DOHH2 (cell line): ENCODE data around the gene GRIPAP1.

Experiments
- H3F3A ChIP-seq: fragments of 200-600 bp; sonication (generic), shearing (Covaris generic); 2 replicates; pipeline ENCODE4 v1.6.0; 2016; ENCODE audit warnings: antibody characterized with exemption, mild to moderate bottlenecking; ENCODE audit not compliant: control insufficient read depth, insufficient read depth
- H3K27ac ChIP-seq: fragments of 200-600 bp; sonication (generic); 2 replicates; pipeline ENCODE4 v1.5.1; 2014; ENCODE audit warnings: low read depth, mild to moderate bottlenecking, low read length, moderate library complexity
- H3K27me3 ChIP-seq: fragments of 200-600 bp; sonication (generic); 2 replicates; pipeline ENCODE4 v1.6.1; 2014; ENCODE audit warnings: mild to moderate bottlenecking, low read length, mixed read lengths; ENCODE audit not compliant: control insufficient read depth
- H3K36me3 ChIP-seq: fragments of 200-600 bp; sonication (generic); 2 replicates; pipeline ENCODE4 v1.6.1; 2014; ENCODE audit warnings: mild to moderate bottlenecking, low read length, moderate library complexity, mixed read lengths; ENCODE audit not compliant: control insufficient read depth
- H3K4me1 ChIP-seq: fragments of 200-600 bp; sonication (generic); 2 replicates; pipeline ENCODE4 v1.6.1; 2014; ENCODE audit warnings: mild to moderate bottlenecking, low read length, mixed read lengths; ENCODE audit not compliant: control insufficient read depth
- H3K4me2 ChIP-seq: fragments of 200-600 bp; sonication (generic); 2 replicates; pipeline ENCODE4 v1.6.0; 2014; ENCODE audit warnings: mild to moderate bottlenecking, low read length, moderate library complexity
- H3K4me3 ChIP-seq: fragments of 200-600 bp; sonication (generic); 2 replicates; pipeline ENCODE4 v1.5.1; 2014; ENCODE audit warnings: mild to moderate bottlenecking, low read length, mixed read lengths
- H3K79me2 ChIP-seq: fragments of 200-600 bp; sonication (generic); 2 replicates; pipeline ENCODE4 v1.6.1; 2014; ENCODE audit warnings: mild to moderate bottlenecking, low read length, mixed read lengths; ENCODE audit not compliant: control insufficient read depth
- H3K9me2 ChIP-seq: fragments of 200-600 bp; sonication (generic); replicated peaks from 2 replicates; pipeline ENCODE4 v1.6.1; 2014; ENCODE audit warnings: mild to moderate bottlenecking, low read length, mixed read lengths; ENCODE audit not compliant: control insufficient read depth
- H3K9me3 ChIP-seq: fragments of 200-600 bp; sonication (generic); 2 replicates; pipeline ENCODE4 v1.6.1; 2014; ENCODE audit warnings: antibody characterized with exemption, low read length, mixed read lengths; ENCODE audit not compliant: control insufficient read depth, insufficient read depth
- H4K20me1 ChIP-seq: fragments of 200-600 bp; sonication (generic); 2 replicates; pipeline ENCODE4 v1.6.0; 2014; ENCODE audit warnings: low read depth, mild to moderate bottlenecking, antibody characterized with exemption, low read length, moderate library complexity; ENCODE audit not compliant: control insufficient read depth, insufficient read depth
- EZH2phosphoT487 ChIP-seq: fragments of 200-600 bp; sonication (generic); IDR thresholded peaks from 2 replicates; pipeline ENCODE4 v1.6.1; 2017; ENCODE audit warnings: borderline replicate concordance, mild to moderate bottlenecking, antibody characterized with exemption, low read length, moderate library complexity, mixed read lengths
- TF ChIP-seq, protein P1 (sequence below): fragments of 200-600 bp; sonication (generic); IDR thresholded peaks from one replicate; pipeline ENCODE4 v1.5.1; 2014; ENCODE audit warnings: antibody characterized with exemption, mild to moderate bottlenecking, low read depth, low read length; ENCODE audit not compliant: poor library complexity, severe bottlenecking

The GRIPAP1 gene

DNA sequence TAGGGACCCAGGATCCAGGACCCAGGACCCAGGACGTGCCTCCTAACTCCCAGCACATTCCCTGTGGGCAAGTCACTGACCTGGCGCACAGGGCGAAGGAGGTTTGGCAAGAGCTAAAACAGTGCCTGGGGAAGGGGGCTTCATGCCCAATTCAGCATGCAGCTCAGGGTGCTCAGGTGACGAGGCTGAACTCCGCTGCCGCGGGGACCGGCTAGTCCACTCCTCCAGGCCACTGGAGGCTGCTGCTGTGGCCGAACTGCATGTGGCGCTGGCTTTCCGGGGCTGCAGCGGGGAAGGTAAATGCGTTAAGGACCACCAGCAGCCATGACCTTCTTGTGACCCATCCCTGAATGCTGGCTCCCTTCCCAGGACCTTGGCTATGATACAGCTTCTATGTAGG, 78.3 kb downstream of the GRIPAP1 start:
- H3K4me1 ChIP-seq = peaks cover 33% of the 10 kb centered on the region
- no peak overlapping the region for H3K4me2 ChIP-seq
- TF ChIP-seq, protein P1, sequence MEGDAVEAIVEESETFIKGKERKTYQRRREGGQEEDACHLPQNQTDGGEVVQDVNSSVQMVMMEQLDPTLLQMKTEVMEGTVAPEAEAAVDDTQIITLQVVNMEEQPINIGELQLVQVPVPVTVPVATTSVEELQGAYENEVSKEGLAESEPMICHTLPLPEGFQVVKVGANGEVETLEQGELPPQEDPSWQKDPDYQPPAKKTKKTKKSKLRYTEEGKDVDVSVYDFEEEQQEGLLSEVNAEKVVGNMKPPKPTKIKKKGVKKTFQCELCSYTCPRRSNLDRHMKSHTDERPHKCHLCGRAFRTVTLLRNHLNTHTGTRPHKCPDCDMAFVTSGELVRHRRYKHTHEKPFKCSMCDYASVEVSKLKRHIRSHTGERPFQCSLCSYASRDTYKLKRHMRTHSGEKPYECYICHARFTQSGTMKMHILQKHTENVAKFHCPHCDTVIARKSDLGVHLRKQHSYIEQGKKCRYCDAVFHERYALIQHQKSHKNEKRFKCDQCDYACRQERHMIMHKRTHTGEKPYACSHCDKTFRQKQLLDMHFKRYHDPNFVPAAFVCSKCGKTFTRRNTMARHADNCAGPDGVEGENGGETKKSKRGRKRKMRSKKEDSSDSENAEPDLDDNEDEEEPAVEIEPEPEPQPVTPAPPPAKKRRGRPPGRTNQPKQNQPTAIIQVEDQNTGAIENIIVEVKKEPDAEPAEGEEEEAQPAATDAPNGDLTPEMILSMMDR = no peak
- no peak for TF ChIP-seq EZH2phosphoT487
- no peaks in the 10 kb centered on the region for H3K9me2 ChIP-seq
- H3K9me3 ChIP-seq = no peaks in the 10 kb centered on the region
- peaks cover 9% of the 10 kb centered on the region for H3K79me2 ChIP-seq
- H3K27me3 ChIP-seq = no peaks in the 10 kb centered on the region
- no peaks in the 10 kb centered on the region for H4K20me1 ChIP-seq
- H3K27ac ChIP-seq = no peak overlapping the region
- no peak overlapping the region for H3K4me3 ChIP-seq
- H3K36me3 ChIP-seq = peaks cover 28% of the 10 kb centered on the region
- H3F3A ChIP-seq = peaks cover 10% of the 10 kb centered on the region
